Thymus (tissue), 2 donors: ENCODE data around the gene GMIP. TPM values are rescaled to one million over a fixed set of nuclear protein-coding genes. Genes with fewer than 3 reads are reported as not detected.

ENCODE experiments used
- polyA plus RNA-seq: library from polyadenylated mRNA; stranded (reverse); fragments of 200-250 nt; gene quantifications from one replicate; pipeline ENCODE4 v1.2.3, GENCODE V29; 2013
- total RNA-seq: library from RNA; stranded (reverse); fragments of 120-200 nt; gene quantifications from one replicate; pipeline ENCODE4 v1.2.4, GENCODE V29; 2013
- donor health status: healthy.

The GMIP gene
- total and polyA plus RNA-seq, 2 donors = 16.6 to 37.3 TPM

Other genes starting within 250 kb of the GMIP start
- 24.9 TPM for gene GATAD2A, start 238.0 kb downstream of the GMIP start, total RNA-seq
- 20.9 TPM for gene GATAD2A, start 238.0 kb downstream of the GMIP start, polyA plus RNA-seq
- gene TSSK6, start 128.1 kb downstream of the GMIP start, total RNA-seq = 1.2 TPM
- 3.0 TPM for gene TSSK6, start 128.1 kb downstream of the GMIP start, polyA plus RNA-seq
- 433 TPM for gene NDUFA13, start 127.4 kb downstream of the GMIP start, total RNA-seq
- gene NDUFA13, start 127.4 kb downstream of the GMIP start, polyA plus RNA-seq = 219 TPM
- gene YJEFN3, start 114.7 kb downstream of the GMIP start, total RNA-seq = 1.0 TPM
- gene YJEFN3, start 114.7 kb downstream of the GMIP start, polyA plus RNA-seq = 37.1 TPM
- gene CILP2, start 105.4 kb downstream of the GMIP start, total RNA-seq = 0.09 TPM
- 0.23 TPM for gene CILP2, start 105.4 kb downstream of the GMIP start, polyA plus RNA-seq
- 4.1 TPM for gene PBX4, start 25.0 kb downstream of the GMIP start, total RNA-seq
- 26.7 TPM for gene PBX4, start 25.0 kb downstream of the GMIP start, polyA plus RNA-seq
- gene LPAR2, start 15.4 kb downstream of the GMIP start, total RNA-seq = 5.9 TPM
- 53.8 TPM for gene LPAR2, start 15.4 kb downstream of the GMIP start, polyA plus RNA-seq
- gene ATP13A1, start 20.0 kb upstream of the GMIP start, total RNA-seq = 15.1 TPM
- 59.1 TPM for gene ATP13A1, start 20.0 kb upstream of the GMIP start, polyA plus RNA-seq
- 37.8 TPM for gene ZNF101, start 25.2 kb upstream of the GMIP start, total RNA-seq
- gene ZNF101, start 25.2 kb upstream of the GMIP start, polyA plus RNA-seq = 66.6 TPM
- 5.9 TPM for gene ZNF14, start 89.5 kb upstream of the GMIP start, total RNA-seq
- gene ZNF14, start 89.5 kb upstream of the GMIP start, polyA plus RNA-seq = 9.7 TPM
- gene ZNF506, start 178.1 kb upstream of the GMIP start, total RNA-seq = 15.6 TPM
- 14.4 TPM for gene ZNF506, start 178.1 kb upstream of the GMIP start, polyA plus RNA-seq
- gene ZNF253, start 222.2 kb upstream of the GMIP start, total RNA-seq = 12.1 TPM
- gene ZNF253, start 222.2 kb upstream of the GMIP start, polyA plus RNA-seq = 9.3 TPM